ENCODE data around the gene STPG4.
"Not testable (repeated sequence)": the region's sequence is repeated elsewhere in the genome, so short reads cannot be mapped to it uniquely, and the experiment has no call there.

Gene STPG4

DNA sequence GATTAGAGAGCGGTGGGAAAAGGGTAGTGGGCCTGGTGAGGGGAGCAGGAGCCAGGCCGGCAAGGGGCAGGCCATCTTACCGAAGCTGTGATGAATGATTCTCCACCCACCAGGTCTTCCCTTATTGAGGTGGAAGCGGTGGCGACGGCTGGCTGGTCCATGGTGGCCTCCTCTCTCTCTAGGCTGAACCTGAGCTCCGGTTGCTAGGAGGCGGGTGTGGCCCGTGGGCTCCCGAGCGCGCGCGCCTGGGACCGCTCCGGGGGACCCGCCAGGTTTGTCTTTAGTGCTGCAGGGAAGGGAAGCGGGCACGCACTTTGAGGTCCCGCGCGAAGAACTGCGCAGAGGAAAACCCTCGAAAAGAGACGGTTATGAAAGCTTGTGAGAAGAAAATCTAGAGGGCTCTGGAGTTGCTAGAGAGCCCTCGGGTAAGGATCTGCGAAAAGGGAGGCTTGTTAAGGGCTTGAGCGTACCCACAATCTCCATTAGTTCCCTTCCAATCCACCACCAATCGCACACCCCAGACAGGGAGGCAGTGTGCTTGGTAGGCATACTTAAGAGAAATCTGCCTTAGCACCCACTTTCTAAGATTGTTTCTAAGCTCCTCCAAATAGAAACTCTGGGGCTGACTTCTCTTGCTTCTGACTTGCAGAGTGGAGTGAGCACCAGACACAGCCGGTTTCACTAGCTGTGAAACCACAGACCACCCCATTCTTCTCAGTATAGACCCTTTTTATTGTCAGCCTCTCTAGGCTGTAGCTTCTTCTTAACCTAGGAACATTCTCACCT lies at the start of gene STPG4:
STPG4 (minus strand) TSS at position 218 of the 786 bp plus-strand sequence; CDS start at position 161, 57 bp downstream.
- no peak for DNase-seq

DNA sequence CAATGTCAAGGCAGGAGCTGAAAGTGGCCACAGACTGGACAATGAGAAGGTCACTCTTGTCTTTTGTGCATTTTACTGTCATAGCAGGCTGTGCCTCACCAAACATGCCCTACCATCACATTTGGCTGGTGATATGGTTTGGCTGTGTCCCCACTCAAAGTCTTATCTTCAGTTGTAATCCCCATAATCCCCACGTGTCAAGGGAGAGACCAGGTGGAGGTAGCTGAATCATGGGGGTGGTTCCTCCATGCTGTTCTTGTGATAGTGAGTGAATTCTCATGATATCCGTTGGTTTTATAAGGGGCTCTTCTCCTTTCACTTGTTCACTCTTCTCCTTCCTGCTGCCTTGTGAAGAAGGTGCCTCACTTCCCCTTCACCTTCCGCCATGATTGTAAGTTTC lies 49.6 kb upstream of the STPG4 start:
- DNase-seq: no peak

DNA sequence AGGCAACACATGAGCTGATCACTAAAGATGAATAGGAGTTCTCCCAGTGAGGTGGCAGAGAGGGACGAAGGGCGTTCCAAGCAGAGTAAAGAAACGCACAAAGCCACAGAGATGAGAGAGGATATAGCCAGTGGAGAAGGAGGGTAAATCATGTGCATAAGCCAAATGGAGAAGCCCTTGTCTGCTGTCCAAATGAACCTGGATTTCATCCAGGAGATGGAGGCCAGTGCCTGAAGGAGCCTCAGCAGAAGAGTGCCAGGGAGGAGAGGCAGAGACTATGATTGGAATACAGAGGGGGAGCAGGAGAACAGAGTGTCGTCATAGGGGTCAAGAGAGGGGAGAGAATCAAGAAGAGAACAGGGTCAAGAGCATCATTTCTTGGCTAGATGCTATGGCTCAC lies 48.9 kb upstream of the STPG4 start:
- no peak for DNase-seq

- DNase-seq: no peak
Observed at GRCh38 chr2:47201224-47201623, 46.1 kb upstream of the STPG4 start.

DNA sequence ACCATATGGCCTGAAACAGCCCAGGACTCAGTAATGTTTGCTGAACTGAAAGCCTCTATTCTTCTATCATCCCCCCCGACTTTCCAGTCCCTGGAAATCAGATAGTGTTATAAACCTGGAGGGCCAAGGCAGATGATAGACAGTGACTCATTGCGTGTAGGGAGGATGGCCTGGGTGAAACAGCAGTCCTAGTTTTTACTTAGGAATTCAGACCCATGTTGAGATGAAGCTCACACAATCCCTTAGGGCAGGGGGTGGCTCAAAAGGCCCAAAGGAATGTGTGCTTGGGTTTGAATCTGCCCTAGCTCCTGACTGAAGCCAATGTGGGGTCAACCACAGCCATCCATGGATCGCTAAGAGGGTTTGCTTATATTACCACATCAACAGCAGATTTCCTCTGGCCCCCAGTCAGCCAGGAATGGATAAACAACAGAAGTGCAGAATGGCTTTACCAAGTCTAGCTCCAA lies 43.9 kb upstream of the STPG4 start:
- DNase-seq: no peak

- DNase-seq: no peak
Observed at GRCh38 chr2:47196499-47196898, 41.4 kb upstream of the STPG4 start.

- no peak for DNase-seq
Observed at GRCh38 chr2:47196046-47196445, 40.9 kb upstream of the STPG4 start.

GRCh38 chr2:47195148-47195547 lies 40.0 kb upstream of the STPG4 start:
- no peak for DNase-seq

GRCh38 chr2:47194410-47194809 lies 39.3 kb upstream of the STPG4 start:
- DNase-seq: no peak

DNA sequence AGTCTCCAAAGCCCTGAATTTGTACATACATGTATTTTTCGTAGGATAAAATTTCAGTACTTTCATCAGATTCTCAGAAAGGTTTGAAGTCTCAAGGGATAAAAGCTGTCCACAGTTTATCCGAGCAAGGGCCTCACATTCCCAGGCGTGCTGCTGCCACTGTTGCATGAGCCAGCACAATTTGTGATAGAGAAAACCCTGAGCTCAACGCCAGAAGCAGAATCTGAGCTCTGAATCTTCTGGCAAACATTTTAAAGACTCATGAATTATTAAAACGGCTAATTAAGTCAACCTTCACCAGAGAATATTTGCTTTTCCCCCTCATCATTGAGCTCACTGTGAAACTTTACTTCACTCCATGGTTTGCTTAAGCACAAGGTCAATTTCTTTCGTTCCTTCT lies 38.5 kb upstream of the STPG4 start:
- peak; percentile 27 for DNase-seq

DNA sequence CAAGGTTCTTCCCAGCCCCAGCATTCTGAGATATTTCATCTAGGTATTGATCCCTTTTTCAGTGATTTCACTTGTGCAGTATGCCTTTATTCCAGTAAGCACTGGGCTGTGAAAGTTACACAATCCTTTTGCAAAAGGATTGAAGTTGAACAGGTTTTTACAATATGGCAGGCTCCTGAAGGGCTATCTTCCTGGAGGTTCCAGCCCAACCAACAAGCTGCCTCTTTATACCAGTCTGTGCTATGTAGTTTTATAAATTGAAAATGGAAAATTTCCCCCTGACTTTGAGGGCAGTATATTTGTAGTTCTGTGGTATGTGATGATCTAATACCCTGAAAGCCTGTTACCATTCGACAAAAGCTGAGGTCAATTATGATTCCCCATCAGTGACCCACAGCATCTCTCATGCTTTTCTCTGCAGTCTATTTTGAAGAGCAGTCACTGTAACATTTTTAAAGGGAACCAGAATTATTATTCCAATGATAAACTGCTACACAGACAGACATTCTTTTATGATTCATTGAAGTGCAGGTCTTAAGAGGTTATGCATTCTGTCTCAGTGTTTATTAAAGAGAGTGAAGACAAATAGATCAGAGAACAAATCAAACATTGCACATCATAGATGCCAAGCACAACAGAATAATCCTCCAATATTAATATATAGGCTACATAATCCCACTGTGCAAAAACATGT lies 35.2 kb upstream of the STPG4 start:
- DNase-seq: no peak

- DNase-seq: no peak
Observed at GRCh38 chr2:47189635-47190034, 34.5 kb upstream of the STPG4 start.

GRCh38 chr2:47187069-47187468 lies 32.0 kb upstream of the STPG4 start:
- DNase-seq: no peak

DNA sequence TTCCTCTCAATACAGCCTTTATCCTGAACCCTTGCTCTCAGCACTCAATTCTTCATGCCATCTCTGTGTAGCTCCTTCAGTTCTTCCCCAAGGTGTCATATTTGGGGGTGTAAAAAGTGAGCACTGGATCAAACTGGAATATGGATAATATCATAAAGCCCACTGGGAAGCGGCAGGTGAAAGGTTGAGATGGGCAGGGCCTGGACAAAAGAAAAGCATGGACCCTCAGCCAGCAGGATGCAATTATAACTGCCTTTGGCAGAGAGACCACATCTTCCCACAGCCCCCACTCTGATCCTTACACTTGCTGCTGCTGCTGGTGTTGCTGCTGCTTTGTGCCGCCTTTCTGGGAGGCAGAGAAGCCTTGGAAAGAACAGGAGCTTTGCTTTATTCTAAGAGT lies 31.2 kb upstream of the STPG4 start:
- no peak for DNase-seq

DNA sequence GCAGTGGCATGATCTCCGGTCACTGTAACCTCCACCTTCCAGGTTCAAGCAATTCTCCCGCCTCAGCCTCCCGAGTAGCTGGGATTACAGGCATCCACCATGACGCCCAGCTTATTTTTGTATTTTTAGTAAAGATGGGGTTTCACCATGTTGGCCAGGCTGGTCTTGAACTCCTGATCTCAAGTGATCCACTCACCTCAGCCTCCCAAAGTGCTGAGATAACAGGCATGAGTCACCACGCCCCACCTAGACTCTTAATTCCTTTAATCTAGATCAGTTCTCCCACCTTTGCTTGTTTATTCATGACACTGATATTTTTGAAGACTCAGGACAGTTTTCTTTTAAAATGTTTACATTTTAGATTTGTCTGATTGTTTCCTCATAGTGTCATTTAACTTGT lies 30.0 kb upstream of the STPG4 start:
- not testable (repeated sequence) for DNase-seq

DNA sequence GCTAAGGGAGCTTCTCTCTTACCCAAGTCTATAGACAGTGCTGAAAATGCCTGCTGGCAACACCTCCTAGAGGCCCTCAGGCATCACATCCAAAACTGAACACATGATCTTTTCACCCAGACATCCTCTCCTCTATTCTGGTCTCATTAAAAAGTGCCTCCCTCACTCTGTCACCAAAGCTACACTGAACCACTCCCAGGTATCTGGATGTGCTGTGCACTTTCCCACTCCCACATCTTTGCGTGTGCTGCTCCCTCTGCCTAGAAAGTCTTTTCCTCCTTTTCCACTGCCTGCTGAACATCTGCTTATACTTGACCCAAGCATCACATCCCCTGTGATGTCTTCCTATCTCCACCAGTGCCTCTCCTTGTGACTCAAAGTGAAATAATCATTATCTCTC lies 26.1 kb upstream of the STPG4 start:
- DNase-seq: no peak

- DNase-seq: no peak
Observed at GRCh38 chr2:47180531-47180930, 25.4 kb upstream of the STPG4 start.

DNA sequence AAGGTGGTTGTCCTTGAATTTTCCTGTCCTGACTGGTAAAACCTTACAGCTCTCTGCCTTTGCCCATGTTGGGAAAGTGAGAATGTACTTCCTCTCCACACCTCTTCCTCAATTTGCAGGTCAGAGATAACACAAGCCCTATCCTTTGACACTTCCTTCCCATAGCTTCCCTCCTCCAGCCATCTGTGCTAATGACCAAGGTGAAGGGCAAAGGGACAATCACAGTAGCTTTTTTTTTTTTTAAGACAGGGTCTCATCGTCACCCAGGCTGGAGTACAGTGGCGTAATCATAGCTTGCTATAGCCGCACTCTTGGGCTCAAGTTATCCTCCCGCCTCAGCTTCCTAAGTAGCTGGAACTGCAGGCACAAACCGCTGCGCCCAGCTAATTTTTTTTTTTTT lies 24.3 kb upstream of the STPG4 start:
- no peak for DNase-seq

- no peak for DNase-seq
Observed at GRCh38 chr2:47178341-47178740, 23.2 kb upstream of the STPG4 start.

GRCh38 chr2:47177043-47177565 lies 22.0 kb upstream of the STPG4 start:
- no peak for DNase-seq

GRCh38 chr2:47174733-47175361 lies 19.7 kb upstream of the STPG4 start:
- no peak for DNase-seq

GRCh38 chr2:47173986-47174732 lies 19.1 kb upstream of the STPG4 start:
- DNase-seq: no peak
